Ovary (tissue), 3 donors: ENCODE results near the gene ELP4.

Experiments used
- CTCF ChIP-seq, 3 donors: fragments of 450-650 bp in 2 of 3; fragments of 200-600 bp in 1 of 3; IDR thresholded peaks; one replicate each; pipeline versions ENCODE4 v1.5.1 to v1.8.0; 2016 to 2022; ENCODE audit warnings: antibody characterized with exemption in 3 of 3, mild to moderate bottlenecking in 1 of 3
- EP300 ChIP-seq: sonication (generic); formaldehyde crosslinking; IDR thresholded peaks from one replicate; pipeline ENCODE4 v1.6.1; 2017; ENCODE audit warnings: antibody characterized with exemption
- POLR2A ChIP-seq: fragments of 450-650 bp; IDR thresholded peaks from one replicate; pipeline ENCODE4 v1.6.1; 2017; ENCODE audit warnings: antibody characterized with exemption, mild to moderate bottlenecking, moderate library complexity
- donor health status: DM: no; HTN: no; CAD: no.

- TF ChIP-seq POLR2A (no peak), CTCF (IDR thresholded peaks at IDR 0.05) (no peak), EP300 (no peak)
These were observed 311.7 kb downstream of the ELP4 start for GRCh38 chr11:31821235-31821764.
